CD14-positive monocyte (primary cell): Measurements from ENCODE around the gene UCMA. TPM values are rescaled to one million over a fixed set of nuclear protein-coding genes. Genes with fewer than 3 reads are reported as not detected.
"Not testable (repeated sequence)": the region's sequence is repeated elsewhere in the genome, so short reads cannot be mapped to it uniquely, and the experiment has no call there.

Experiments used
- DNase-seq, 3 donors: peaks; one replicate each; pipeline ENCODE4 v3.0.0-alpha.2; 2011 to 2022
- H2AFZ ChIP-seq: 2 replicates; pipeline ENCODE4 v1.6.0; 2012; ENCODE audit warnings: mild to moderate bottlenecking, low read depth, low read length, inconsistent platforms; ENCODE audit not compliant: insufficient read depth, poor library complexity, severe bottlenecking
- H3K27ac ChIP-seq, 2 donors: 1 replicate in 1 of 2; 2 replicates in 1 of 2; pipeline ENCODE4 v1.5.1; 2012 to 2013; ENCODE audit warnings: low read length in 2 of 2, control low read depth in 1 of 2, inconsistent platforms in 1 of 2, low read depth in 1 of 2, mild to moderate bottlenecking in 1 of 2
- H3K27me3 ChIP-seq, 2 donors: one replicate each; pipeline versions ENCODE4 v1.6.0 to v1.6.1; 2011 to 2013; ENCODE audit warnings: low read length in 2 of 2; ENCODE audit not compliant: control insufficient read depth in 2 of 2, insufficient read depth in 2 of 2
- H3K36me3 ChIP-seq, 2 donors: replicated peaks in 1 of 2; 1 replicate in 1 of 2; 2 replicates in 1 of 2; pipeline versions ENCODE4 v1.5.1 to v1.6.1; 2012 to 2013; ENCODE audit warnings: low read length in 2 of 2, control low read depth in 1 of 2, inconsistent platforms in 1 of 2, mild to moderate bottlenecking in 1 of 2; ENCODE audit not compliant: insufficient read depth in 2 of 2, control insufficient read depth in 1 of 2
- H3K4me1 ChIP-seq, 2 donors: 1 replicate in 1 of 2; 2 replicates in 1 of 2; pipeline versions ENCODE4 v1.5.1 to v1.6.1; 2012 to 2013; ENCODE audit warnings: low read length in 2 of 2, control low read depth in 1 of 2, inconsistent platforms in 1 of 2, mild to moderate bottlenecking in 1 of 2, moderate library complexity in 1 of 2; ENCODE audit not compliant: insufficient read depth in 2 of 2, control insufficient read depth in 1 of 2
- H3K4me2 ChIP-seq: replicated peaks from 2 replicates; pipeline ENCODE3; 2012; ENCODE audit warnings: low read length, moderate library complexity, mild to moderate bottlenecking; ENCODE audit not compliant: poor library complexity, severe bottlenecking; ENCODE audit errors: extremely low read depth
- H3K4me3 ChIP-seq, 3 experiments: fragments of 200-600 bp in 1 of 3; sonication (generic) in 1 of 3; replicated peaks in 1 of 3; 1 replicate in 2 of 3; 2 replicates in 1 of 3; pipeline ENCODE4 v1.5.1; 2011 to 2013; ENCODE audit warnings: low read length in 3 of 3, mild to moderate bottlenecking in 3 of 3, control low read depth in 2 of 3, low read depth in 2 of 3, inconsistent platforms in 1 of 3, moderate library complexity in 1 of 3
- H3K79me2 ChIP-seq: 2 replicates; pipeline ENCODE4 v1.6.0; 2012; ENCODE audit warnings: mild to moderate bottlenecking, control low read depth, inconsistent platforms, low read length, moderate library complexity; ENCODE audit not compliant: insufficient read depth
- H3K9ac ChIP-seq: 2 replicates; pipeline ENCODE4 v1.6.0; 2017; ENCODE audit warnings: low read length, mild to moderate bottlenecking; ENCODE audit not compliant: insufficient read depth, poor library complexity, severe bottlenecking
- H3K9me3 ChIP-seq, 2 donors: replicated peaks in 1 of 2; 1 replicate in 1 of 2; 2 replicates in 1 of 2; pipeline versions ENCODE4 v1.5.1 to v1.6.1; 2012 to 2013; ENCODE audit warnings: low read length in 2 of 2, control low read depth in 1 of 2; ENCODE audit not compliant: control insufficient read depth in 1 of 2, insufficient read depth in 1 of 2
- H4K20me1 ChIP-seq: 2 replicates; pipeline ENCODE4 v1.6.0; 2012; ENCODE audit warnings: mild to moderate bottlenecking, low read length, control low read depth, moderate library complexity; ENCODE audit not compliant: insufficient read depth
- H3K27ac Mint-ChIP-seq, 7 donors: one replicate each; pipeline ENCODE4 v1.8.0; 2020; ENCODE audit warnings: mild to moderate bottlenecking in 7 of 7, mixed read lengths in 7 of 7, moderate library complexity in 6 of 7, inconsistent platforms in 2 of 7
- H3K27me3 Mint-ChIP-seq, 3 donors: one replicate each; pipeline ENCODE4 v1.8.0; 2021 to 2022; ENCODE audit warnings: low read depth in 3 of 3, mild to moderate bottlenecking in 3 of 3, mixed read lengths in 3 of 3, moderate library complexity in 3 of 3, inconsistent platforms in 1 of 3
- H3K36me3 Mint-ChIP-seq, 2 donors: one replicate each; pipeline ENCODE4 v1.8.0; 2020; ENCODE audit warnings: mixed read lengths in 2 of 2, inconsistent platforms in 1 of 2, mild to moderate bottlenecking in 1 of 2
- H3K4me1 Mint-ChIP-seq: one replicate; pipeline ENCODE4 v1.8.0; 2020; ENCODE audit warnings: mild to moderate bottlenecking, mixed read lengths
- H3K4me3 Mint-ChIP-seq, 2 donors: one replicate each; pipeline ENCODE4 v1.8.0; 2020; ENCODE audit warnings: mild to moderate bottlenecking in 2 of 2, mixed read lengths in 2 of 2, moderate library complexity in 1 of 2
- H3K9me3 Mint-ChIP-seq, 7 donors: one replicate each; pipeline ENCODE4 v1.8.0; 2020 to 2022; ENCODE audit warnings: mixed read lengths in 7 of 7, mild to moderate bottlenecking in 6 of 7, moderate library complexity in 6 of 7, inconsistent platforms in 2 of 7
- WGBS: methylation state at CpG from one replicate; pipeline ENCODE4 v1.1.5; 2013; ENCODE audit warnings: missing lambda C conversion rate; ENCODE audit not compliant: insufficient coverage; 5-methylcytosine and 5-hydroxymethylcytosine counted together
- intact Hi-C, 2 donors: fragments of 100-400 bp; cut with micrococcal nuclease; formaldehyde crosslinking; loops; one replicate each; pipeline versions ENCODE4 v1.15.0 to v1.15.1; 2023
- polyA plus RNA-seq, 3 donors: library from polyadenylated mRNA; depleted of rRNA in 1 of 3; unstranded in 2 of 3; stranded (reverse) in 1 of 3; fragments of 300-500 nt in 2 of 3; fragments of >200 nt in 1 of 3; fragmentation: Illumina TruSeq in 2 of 3; gene quantifications; 1 replicate in 2 of 3; 2 replicates in 1 of 3; pipeline ENCODE4 v1.2.3, GENCODE V29; 2012 to 2021
- TF ChIP-seq, protein P1 (sequence below): fragments of 200-600 bp; IDR thresholded peaks from one replicate; pipeline ENCODE4 v1.8.0; 2022; ENCODE audit warnings: antibody characterized with exemption, mild to moderate bottlenecking

Gene UCMA
- polyA plus RNA-seq, 3 donors, result not detected

DNA sequence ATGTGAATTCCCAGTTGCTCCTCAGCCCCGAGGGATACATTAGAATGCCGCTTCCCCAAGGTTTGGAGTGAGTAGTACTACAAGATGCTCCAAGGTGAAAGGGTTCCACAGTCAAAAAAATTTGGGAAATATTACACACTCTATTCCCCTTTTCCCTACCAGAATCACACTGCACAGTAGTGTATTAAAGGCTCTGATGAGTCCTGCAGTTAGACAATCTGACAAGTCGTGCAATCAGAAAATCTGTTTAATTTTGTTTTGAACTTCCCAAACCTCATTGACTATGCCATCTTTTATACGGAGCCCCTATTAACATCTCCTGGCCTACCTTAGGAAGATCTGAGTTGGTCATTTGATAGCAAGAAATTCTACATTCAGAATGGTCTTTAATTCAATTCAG, 13.6 kb upstream of the UCMA start:
- Histone ChIP-seq H2AFZ (no peak overlapping the region), H4K20me1 (no peaks in the 10 kb centered on the region), H3K4me2 (no peak overlapping the region), H3K4me3 (no peak overlapping the region), H3K27ac (no peak overlapping the region), H3K4me1 (no peaks in the 10 kb centered on the region), H3K9ac (no peak overlapping the region), H3K27me3 (no peaks in the 10 kb centered on the region), H3K36me3 (no peaks in the 10 kb centered on the region), H3K79me2 (no peaks in the 10 kb centered on the region), H3K9me3 (no peaks in the 10 kb centered on the region)
- no peak for DNase-seq
- Mint-ChIP-seq H3K4me3 (no peak overlapping the region), H3K27me3 (peaks cover 0 to 3% (median 1%) of the 10 kb centered on the region in 3 donors), H3K36me3 (no peaks in the 10 kb centered on the region), H3K4me1 (no peaks in the 10 kb centered on the region), H3K27ac (no peak overlapping the region), H3K9me3 (peaks cover 0 to 4% (median 2%) of the 10 kb centered on the region in 7 donors)
- TF ChIP-seq, protein P1, sequence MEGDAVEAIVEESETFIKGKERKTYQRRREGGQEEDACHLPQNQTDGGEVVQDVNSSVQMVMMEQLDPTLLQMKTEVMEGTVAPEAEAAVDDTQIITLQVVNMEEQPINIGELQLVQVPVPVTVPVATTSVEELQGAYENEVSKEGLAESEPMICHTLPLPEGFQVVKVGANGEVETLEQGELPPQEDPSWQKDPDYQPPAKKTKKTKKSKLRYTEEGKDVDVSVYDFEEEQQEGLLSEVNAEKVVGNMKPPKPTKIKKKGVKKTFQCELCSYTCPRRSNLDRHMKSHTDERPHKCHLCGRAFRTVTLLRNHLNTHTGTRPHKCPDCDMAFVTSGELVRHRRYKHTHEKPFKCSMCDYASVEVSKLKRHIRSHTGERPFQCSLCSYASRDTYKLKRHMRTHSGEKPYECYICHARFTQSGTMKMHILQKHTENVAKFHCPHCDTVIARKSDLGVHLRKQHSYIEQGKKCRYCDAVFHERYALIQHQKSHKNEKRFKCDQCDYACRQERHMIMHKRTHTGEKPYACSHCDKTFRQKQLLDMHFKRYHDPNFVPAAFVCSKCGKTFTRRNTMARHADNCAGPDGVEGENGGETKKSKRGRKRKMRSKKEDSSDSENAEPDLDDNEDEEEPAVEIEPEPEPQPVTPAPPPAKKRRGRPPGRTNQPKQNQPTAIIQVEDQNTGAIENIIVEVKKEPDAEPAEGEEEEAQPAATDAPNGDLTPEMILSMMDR, result no peak
- no CpG with 5 or more reads among the region's 4 CpGs for WGBS
- intact Hi-C loops, result no loop called here

DNA sequence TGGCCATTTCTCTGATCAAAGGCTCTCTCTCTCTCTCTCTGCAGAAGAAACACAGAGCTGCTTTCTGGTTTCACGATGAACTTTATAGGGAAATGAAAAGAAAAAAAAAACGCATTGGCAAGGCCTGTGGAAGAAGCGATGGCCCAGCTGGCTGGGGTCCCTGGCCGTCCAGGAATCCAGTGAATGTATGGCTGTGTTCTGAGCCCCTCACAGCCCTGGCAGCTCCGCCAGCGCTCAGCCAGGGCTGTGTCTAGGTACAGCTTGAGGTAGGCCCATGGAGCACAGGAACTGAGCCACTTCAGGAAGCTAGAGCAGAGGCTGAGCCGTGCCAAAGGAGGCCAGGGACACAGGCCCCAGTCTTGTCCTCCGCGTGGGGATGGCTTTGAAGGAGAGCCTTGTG, 13.1 kb upstream of the UCMA start:
- Histone ChIP-seq H3K9ac (no peak overlapping the region), H3K4me3 (no peak overlapping the region), H3K4me1 (no peaks in the 10 kb centered on the region), H3K4me2 (no peak overlapping the region), H4K20me1 (no peaks in the 10 kb centered on the region), H3K27ac (no peak overlapping the region), H3K36me3 (no peaks in the 10 kb centered on the region), H3K9me3 (no peaks in the 10 kb centered on the region), H3K27me3 (no peaks in the 10 kb centered on the region), H2AFZ (no peak overlapping the region), H3K79me2 (no peaks in the 10 kb centered on the region)
- no peak overlapping the region for H3K4me3 Mint-ChIP-seq
- no peak overlapping the region for H3K27ac Mint-ChIP-seq
- H3K27me3 Mint-ChIP-seq, result peaks cover 0 to 3% (median 1%) of the 10 kb centered on the region in 3 donors
- intact Hi-C loops, result no loop called here
- TF ChIP-seq, protein P1, result no peak
- peaks cover 0 to 4% (median 2%) of the 10 kb centered on the region in 7 donors for H3K9me3 Mint-ChIP-seq
- H3K36me3 Mint-ChIP-seq, result no peaks in the 10 kb centered on the region
- no peak for DNase-seq
- 93% methylated on average over 9 of the region's 9 CpGs for WGBS
- no peaks in the 10 kb centered on the region for H3K4me1 Mint-ChIP-seq

DNA sequence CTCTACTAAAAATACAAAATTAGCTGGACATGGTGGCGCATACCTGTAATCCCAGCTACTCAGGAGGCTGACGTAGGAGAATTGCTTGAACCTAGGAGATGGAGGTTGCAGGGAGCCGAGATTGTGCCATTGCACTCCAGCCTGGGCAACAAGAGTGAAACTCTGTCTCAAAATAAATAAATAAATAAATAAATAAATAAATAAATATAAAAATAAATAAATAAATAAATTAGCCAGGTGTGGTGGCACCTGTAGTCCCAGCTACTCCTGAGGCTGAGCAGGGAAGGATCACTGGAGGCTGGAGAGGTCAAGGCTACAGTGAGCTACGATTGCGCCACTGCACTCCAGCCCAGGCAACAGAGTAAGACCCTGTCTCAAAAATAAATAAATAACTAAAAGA, 8.1 kb upstream of the UCMA start:
- H3K36me3 ChIP-seq, H3K4me3 ChIP-seq, H4K20me1 ChIP-seq, H3K27ac ChIP-seq, H3K27me3 ChIP-seq, H3K9me3 Mint-ChIP-seq, intact Hi-C loops, H3K4me3 Mint-ChIP-seq, H3K27ac Mint-ChIP-seq, H3K27me3 Mint-ChIP-seq, H3K9me3 ChIP-seq, H3K9ac ChIP-seq, H3K4me1 Mint-ChIP-seq, H3K4me1 ChIP-seq, DNase-seq, H3K4me2 ChIP-seq, H3K36me3 Mint-ChIP-seq, H2AFZ ChIP-seq, H3K79me2 ChIP-seq: not testable (repeated sequence)
- no CpG with 5 or more reads among the region's 5 CpGs for WGBS
